Trophoblast cell (in vitro differentiated cells and primary cell): ENCODE measurements around the gene PSG6. TPM values are rescaled to one million over a fixed set of nuclear protein-coding genes. Genes with fewer than 3 reads are reported as not detected.
"Not testable (repeated sequence)": the region's sequence is repeated elsewhere in the genome, so short reads cannot be mapped to it uniquely, and the experiment has no call there.

ENCODE experiments used
- DNase-seq, 2 donors: peaks; one replicate each; pipeline ENCODE4 v3.0.0-alpha.2; 2016
- H2AFZ ChIP-seq: 2 replicates; pipeline ENCODE4 v1.6.1; 2013; ENCODE audit warnings: low read length, moderate library complexity, mild to moderate bottlenecking; ENCODE audit not compliant: insufficient read depth, poor library complexity
- H2AK5ac ChIP-seq: 2 replicates; pipeline ENCODE4 v1.6.1; 2013; ENCODE audit warnings: mild to moderate bottlenecking, low read length
- H2BK120ac ChIP-seq: 2 replicates; pipeline ENCODE4 v1.6.1; 2013; ENCODE audit warnings: low read length, mild to moderate bottlenecking, moderate library complexity; ENCODE audit not compliant: insufficient read depth, poor library complexity
- H2BK12ac ChIP-seq: 2 replicates; pipeline ENCODE4 v1.6.1; 2013; ENCODE audit warnings: mild to moderate bottlenecking, low read length, moderate library complexity
- H2BK5ac ChIP-seq: 2 replicates; pipeline ENCODE4 v1.6.1; 2013; ENCODE audit warnings: low read length, low read depth, moderate library complexity, mild to moderate bottlenecking; ENCODE audit not compliant: poor library complexity
- H3K14ac ChIP-seq: 2 replicates; pipeline ENCODE4 v1.6.1; 2013; ENCODE audit warnings: mild to moderate bottlenecking, low read length
- H3K18ac ChIP-seq: 2 replicates; pipeline ENCODE4 v1.6.1; 2013; ENCODE audit warnings: mild to moderate bottlenecking, low read length
- H3K23ac ChIP-seq: 2 replicates; pipeline ENCODE4 v1.6.1; 2013; ENCODE audit warnings: low read length
- H3K27ac ChIP-seq: 2 replicates; pipeline ENCODE4 v1.5.1; 2013; ENCODE audit warnings: low read depth, mild to moderate bottlenecking, inconsistent platforms, low read length, moderate library complexity
- H3K27me3 ChIP-seq: 2 replicates; pipeline ENCODE4 v1.6.1; 2013; ENCODE audit warnings: inconsistent platforms, mild to moderate bottlenecking, low read length, moderate library complexity; ENCODE audit not compliant: insufficient read depth
- H3K36me3 ChIP-seq, 2 experiments: 1 replicate in 1 of 2; 2 replicates in 1 of 2; pipeline ENCODE4 v1.6.1; 2013; ENCODE audit warnings: low read length in 2 of 2, mild to moderate bottlenecking in 2 of 2, moderate library complexity in 1 of 2; ENCODE audit not compliant: insufficient read depth in 2 of 2, control insufficient read depth in 1 of 2
- H3K4ac ChIP-seq: 2 replicates; pipeline ENCODE4 v1.6.1; 2013; ENCODE audit warnings: low read depth, mild to moderate bottlenecking, low read length, moderate library complexity
- H3K4me1 ChIP-seq, 2 experiments: 1 replicate in 1 of 2; 2 replicates in 1 of 2; pipeline ENCODE4 v1.6.1; 2013; ENCODE audit warnings: low read length in 2 of 2, mild to moderate bottlenecking in 2 of 2, moderate library complexity in 1 of 2; ENCODE audit not compliant: insufficient read depth in 2 of 2, control insufficient read depth in 1 of 2
- H3K4me2 ChIP-seq: 2 replicates; pipeline ENCODE4 v1.6.1; 2013; ENCODE audit warnings: inconsistent platforms, mild to moderate bottlenecking, low read length, moderate library complexity
- H3K4me3 ChIP-seq: 2 replicates; pipeline ENCODE4 v1.5.1; 2013; ENCODE audit warnings: mild to moderate bottlenecking, low read depth, low read length, inconsistent platforms
- H3K79me1 ChIP-seq: one replicate; pipeline ENCODE4 v1.6.1; 2013; ENCODE audit warnings: low read length
- H3K79me2 ChIP-seq: 2 replicates; pipeline ENCODE4 v1.6.1; 2013; ENCODE audit warnings: low read length, mild to moderate bottlenecking; ENCODE audit not compliant: control insufficient read depth, insufficient read depth, poor library complexity
- H3K9ac ChIP-seq: 2 replicates; pipeline ENCODE4 v1.6.1; 2013; ENCODE audit warnings: mild to moderate bottlenecking, low read length
- H3K9me3 ChIP-seq: 2 replicates; pipeline ENCODE4 v1.6.1; 2013; ENCODE audit warnings: low read depth, mild to moderate bottlenecking, control low read depth, inconsistent platforms, low read length; ENCODE audit not compliant: insufficient read depth
- H4K12ac ChIP-seq: 2 replicates; pipeline ENCODE4 v1.6.1; 2013; ENCODE audit warnings: low read depth, mild to moderate bottlenecking, low read length, moderate library complexity
- H4K8ac ChIP-seq: 2 replicates; pipeline ENCODE4 v1.6.1; 2013; ENCODE audit warnings: low read depth, mild to moderate bottlenecking, low read length, moderate library complexity
- H4K91ac ChIP-seq: one replicate; pipeline ENCODE4 v1.6.1; 2013; ENCODE audit warnings: low read depth, mild to moderate bottlenecking, low read length, moderate library complexity
- WGBS: extraction: QIAGEN DNeasy Blood & Tissue Kit; methylation state at CpG from one replicate; pipeline ENCODE4 v1.1.7; 2013; ENCODE audit warnings: missing lambda C conversion rate; ENCODE audit not compliant: insufficient read length, insufficient coverage; ENCODE audit errors: extremely low coverage; 5-methylcytosine and 5-hydroxymethylcytosine counted together
- polyA plus RNA-seq: library from polyadenylated mRNA; stranded (reverse); fragments of 200-250 nt; gene quantifications from 2 replicates; pipeline ENCODE4 v1.2.3, GENCODE V29; 2013

The PSG6 gene
- polyA plus RNA-seq: not detected in 2 replicates

DNA sequence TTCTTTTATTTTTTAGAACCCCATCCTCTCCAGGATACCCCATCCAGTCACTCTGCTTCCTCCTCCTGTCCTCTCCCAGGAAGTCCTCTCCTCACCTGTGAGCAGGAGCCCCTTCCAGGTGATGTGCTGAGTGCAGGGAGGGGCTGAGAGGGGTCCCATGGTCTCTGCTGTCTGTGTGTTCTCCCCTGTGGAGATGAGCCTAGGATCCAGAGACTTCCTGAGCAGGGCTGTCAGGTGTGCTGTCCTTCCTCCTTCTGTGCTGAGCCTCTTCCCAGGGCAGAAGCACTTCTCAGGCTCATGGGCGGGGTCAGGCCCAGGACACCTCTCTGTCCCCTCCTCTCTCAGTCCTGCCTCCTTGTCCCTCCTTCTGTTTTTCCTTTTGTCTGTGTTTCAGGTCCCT lies at the start of gene PSG6:
Gene PSG6 (minus strand): TSS at position 261 of the 400 bp plus-strand sequence. CDS start 102 bp downstream, at position 159.
- not testable (repeated sequence) for H3K4me1 ChIP-seq, H3K4me3 ChIP-seq, H3K18ac ChIP-seq, H2AK5ac ChIP-seq, H3K27me3 ChIP-seq, H3K27ac ChIP-seq, H3K79me2 ChIP-seq, DNase-seq, H4K91ac ChIP-seq, H3K14ac ChIP-seq, H2BK120ac ChIP-seq, H2BK12ac ChIP-seq, H3K4me2 ChIP-seq, H2AFZ ChIP-seq, H4K8ac ChIP-seq, H3K23ac ChIP-seq, H3K79me1 ChIP-seq, H3K9ac ChIP-seq, H3K4ac ChIP-seq, H4K12ac ChIP-seq, H2BK5ac ChIP-seq, H3K36me3 ChIP-seq
- no CpG with 5 or more reads among the region's 1 CpG for WGBS
- peaks cover 31% of the 10 kb centered on the region for H3K9me3 ChIP-seq

DNA sequence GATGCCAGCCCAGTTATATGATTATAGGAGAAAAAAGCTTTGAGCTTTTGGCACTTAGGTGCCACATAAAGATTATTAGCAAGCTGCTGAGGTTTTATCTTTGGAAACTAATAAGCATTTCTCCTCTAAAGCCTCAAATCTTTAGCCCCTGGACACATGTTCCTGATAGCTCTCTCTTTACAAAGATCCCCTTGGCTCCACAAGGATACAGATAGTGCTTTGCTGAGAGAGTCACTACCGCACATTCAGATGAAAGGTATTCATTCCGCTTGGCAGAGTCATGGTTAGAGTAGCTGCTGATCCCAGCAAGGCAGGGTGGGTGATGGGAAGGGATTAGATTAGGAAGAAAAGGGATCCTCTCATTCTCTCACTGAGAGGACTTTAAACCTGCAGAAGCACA lies 47.5 kb upstream of the PSG6 start:
- Histone ChIP-seq H2AFZ (no peak overlapping the region), H3K79me2 (no peaks in the 10 kb centered on the region), H2AK5ac (no peak overlapping the region), H3K36me3 (no peaks in the 10 kb centered on the region), H3K4me3 (no peak overlapping the region), H3K9me3 (peaks cover 14% of the 10 kb centered on the region), H2BK12ac (no peak overlapping the region), H3K4ac (no peak overlapping the region), H3K18ac (no peak overlapping the region), H4K8ac (no peak overlapping the region), H2BK120ac (no peak overlapping the region), H3K4me2 (no peak overlapping the region), H4K12ac (no peak overlapping the region), H3K23ac (no peak overlapping the region), H3K14ac (no peak overlapping the region), H3K9ac (no peak overlapping the region), H3K27ac (no peak overlapping the region), H4K91ac (no peak overlapping the region), H2BK5ac (no peak overlapping the region), H3K27me3 (no peaks in the 10 kb centered on the region), H3K79me1 (no peaks in the 10 kb centered on the region), H3K4me1 (no peaks in the 10 kb centered on the region)
- WGBS: no CpG with 5 or more reads among the region's 2 CpGs
- DNase-seq: peak; percentile 48 to 57

DNA sequence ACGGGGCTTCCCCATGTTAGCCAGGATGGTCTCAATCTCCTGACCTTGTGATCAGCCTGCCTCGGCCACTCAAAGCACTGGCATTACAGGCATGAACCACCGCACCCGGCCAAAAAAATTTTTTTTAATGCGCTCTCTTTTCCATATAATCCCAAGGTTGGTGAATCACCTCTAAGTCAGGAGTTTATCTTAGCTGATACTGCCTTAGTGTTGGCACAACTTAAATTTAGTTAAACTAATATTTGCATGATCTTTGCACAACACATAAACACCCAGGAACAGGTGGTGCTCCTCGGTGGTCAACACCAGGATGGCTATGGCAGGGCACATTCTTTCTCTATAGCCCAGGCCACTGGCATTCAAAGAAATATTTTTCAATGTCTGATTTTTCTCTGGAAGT lies 43.4 kb upstream of the PSG6 start:
- H4K12ac ChIP-seq: no peak overlapping the region
- H2BK12ac ChIP-seq: no peak overlapping the region
- no peak overlapping the region for H3K27ac ChIP-seq
- H2AK5ac ChIP-seq: no peak overlapping the region
- H3K14ac ChIP-seq: no peak overlapping the region
- H2BK120ac ChIP-seq: no peak overlapping the region
- peaks cover 12% of the 10 kb centered on the region for H3K9me3 ChIP-seq
- H3K36me3 ChIP-seq: no peaks in the 10 kb centered on the region
- H3K27me3 ChIP-seq: no peaks in the 10 kb centered on the region
- no peak overlapping the region for H3K23ac ChIP-seq
- H3K4ac ChIP-seq: no peak overlapping the region
- H2BK5ac ChIP-seq: no peak overlapping the region
- no peak overlapping the region for H4K91ac ChIP-seq
- no peak overlapping the region for H3K9ac ChIP-seq
- no peak overlapping the region for H3K4me2 ChIP-seq
- no peak overlapping the region for H3K18ac ChIP-seq
- H3K79me2 ChIP-seq: no peaks in the 10 kb centered on the region
- no peak for DNase-seq
- no peak overlapping the region for H2AFZ ChIP-seq
- no peak overlapping the region for H4K8ac ChIP-seq
- no peaks in the 10 kb centered on the region for H3K4me1 ChIP-seq
- no peaks in the 10 kb centered on the region for H3K79me1 ChIP-seq
- WGBS: no CpG with 5 or more reads among the region's 6 CpGs
- H3K4me3 ChIP-seq: no peak overlapping the region

DNA sequence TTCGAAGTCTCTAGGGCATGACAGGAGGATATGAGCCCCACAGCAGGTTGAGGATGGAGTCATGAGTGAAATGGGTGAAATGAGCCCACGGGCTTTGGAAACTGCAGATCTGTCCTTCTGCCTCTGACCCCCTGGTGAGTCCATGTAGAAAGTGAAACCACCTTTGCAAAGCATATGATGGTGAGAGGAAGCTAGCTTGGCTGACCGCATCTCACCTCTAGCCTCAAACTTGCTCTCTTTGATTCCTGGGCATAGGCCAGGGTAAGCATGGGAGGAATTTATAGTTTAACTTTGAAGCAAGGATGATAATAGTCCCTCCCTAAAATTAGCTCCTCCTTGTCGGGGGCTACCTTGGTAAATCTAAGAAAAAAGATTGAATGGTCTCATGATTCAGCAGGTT lies 34.4 kb upstream of the PSG6 start:
- no CpG with 5 or more reads among the region's 4 CpGs for WGBS

More for the DNA sequence above, 34.4 kb upstream of the PSG6 start:
- not testable (repeated sequence) for H3K27ac ChIP-seq, H4K91ac ChIP-seq, H3K18ac ChIP-seq, H4K12ac ChIP-seq, H3K79me1 ChIP-seq, H2AFZ ChIP-seq, H3K27me3 ChIP-seq, H2AK5ac ChIP-seq, H3K4ac ChIP-seq, H2BK120ac ChIP-seq, H3K23ac ChIP-seq, H3K14ac ChIP-seq, DNase-seq, H3K4me1 ChIP-seq, H3K4me2 ChIP-seq, H3K9ac ChIP-seq, H3K4me3 ChIP-seq, H4K8ac ChIP-seq, H3K79me2 ChIP-seq, H2BK5ac ChIP-seq, H3K36me3 ChIP-seq, H2BK12ac ChIP-seq, H3K9me3 ChIP-seq
